ENCODE results near the gene NETO1.

GRCh38 chr18:72752220-72752619 is 115.6 kb downstream of the NETO1 start:
- TF ChIP-seq CTCF (IDR thresholded peaks at IDR 0.05; ENCODE audit: low read depth, low read length) (no peak), EZH2phosphoT487 (IDR thresholded peaks at IDR 0.05; ENCODE audit: low read depth) (no peak)

Data from OCI-LY3 (cell line).